HepG2 (cell line): Measurements from ENCODE around the gene LHFPL2.

Experiments used
- POLR2AphosphoS5 ChIP-seq: IDR thresholded peaks from 2 replicates; pipeline ENCODE4 v1.6.1; 2012; ENCODE audit warnings: low read depth, low read length
- ZNF230 ChIP-seq: sonication (generic); formaldehyde crosslinking; IDR thresholded peaks from 2 replicates; pipeline ENCODE4 v1.4.0; 2020; ENCODE audit warnings: mild to moderate bottlenecking, missing genetic modification reagents

DNA sequence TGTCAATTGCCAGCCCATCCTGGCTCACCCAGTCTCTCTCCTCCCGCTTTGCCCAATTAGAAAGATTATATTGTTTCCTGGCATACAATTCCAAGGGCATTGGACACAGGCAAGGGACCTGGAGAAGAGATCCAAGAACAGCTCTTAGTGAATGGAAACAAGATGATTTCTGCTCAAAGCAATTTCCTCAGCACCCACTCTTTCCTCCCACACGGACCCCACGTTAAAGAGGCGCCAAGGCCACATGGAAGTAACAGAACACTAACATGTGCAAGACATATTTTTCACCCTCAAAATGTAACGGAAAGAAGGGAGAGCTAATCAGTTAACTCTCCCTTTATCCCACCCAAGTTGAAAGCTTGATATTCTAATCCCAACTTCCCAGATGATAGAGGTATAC, 111.2 kb downstream of the LHFPL2 start:
- TF ChIP-seq POLR2AphosphoS5: no peak
- no peak for TF ChIP-seq ZNF230 (CRISPR knock-in tag)
